Activated T-helper 1 cell treated with anti-CD3 and anti-CD28 coated beads, Interleukin-2, amount 50 U/mL, for 16 hours (primary cell): ENCODE results near the gene IL11RA.
A peak's percentile ranks its signal among the peaks of the same experiment; 100 is the strongest.

ENCODE experiments used
- DNase-seq, 2 donors: peaks; one replicate each; pipeline ENCODE4 v3.0.0-alpha.2; 2020; ENCODE audit warnings: low read depth in 1 of 2, low spot score in 1 of 2

Gene IL11RA

GRCh38 chr9:34652602-34653000 lies 616 bp downstream of the IL11RA start:
- no peak for DNase-seq

- DNase-seq, result no peak
These were observed 1.4 kb downstream of the IL11RA start for GRCh38 chr9:34653151-34654072.

- DNase-seq, result no peak
These were observed 2.5 kb downstream of the IL11RA start for GRCh38 chr9:34654323-34655051.

GRCh38 chr9:34655394-34655793 lies 3.4 kb downstream of the IL11RA start:
- no peak for DNase-seq

- DNase-seq, result no peak
These were observed 5.0 kb downstream of the IL11RA start for GRCh38 chr9:34656992-34657391.

GRCh38 chr9:34658461-34658860 lies 6.5 kb downstream of the IL11RA start:
- DNase-seq, result no peak

GRCh38 chr9:34659592-34660253 lies 7.7 kb downstream of the IL11RA start:
- no peak for DNase-seq

GRCh38 chr9:34662526-34663302 lies 10.7 kb downstream of the IL11RA start, which contains the start of gene CCL27:
TSS of gene CCL27 (minus strand) at chr9:34662657. CDS start at chr9:34662633, 24 bp downstream.
- no peak for DNase-seq

GRCh38 chr9:34663303-34663605 lies 11.3 kb downstream of the IL11RA start:
- DNase-seq, result no peak

- peak in 1 of 2 donors; percentile 16 for DNase-seq
These were observed 12.5 kb downstream of the IL11RA start for GRCh38 chr9:34664281-34665066.

- no peak for DNase-seq
These were observed 13.0 kb downstream of the IL11RA start for GRCh38 chr9:34665067-34665380.

GRCh38 chr9:34665381-34666250 lies 13.6 kb downstream of the IL11RA start:
- DNase-seq, result peak; percentile 68 to 75

GRCh38 chr9:34669809-34670562 lies 18.0 kb downstream of the IL11RA start:
- no peak for DNase-seq

GRCh38 chr9:34671307-34671706 lies 19.3 kb downstream of the IL11RA start:
- no peak for DNase-seq

- DNase-seq, result no peak
These were observed 22.5 kb downstream of the IL11RA start for GRCh38 chr9:34674440-34674839.

GRCh38 chr9:34675048-34675714 lies 23.2 kb downstream of the IL11RA start:
- DNase-seq, result peak in 1 of 2 donors; percentile 29

GRCh38 chr9:34675869-34676268 lies 23.9 kb downstream of the IL11RA start:
- DNase-seq, result no peak

GRCh38 chr9:34684145-34684544 lies 32.2 kb downstream of the IL11RA start:
- DNase-seq, result no peak
